Osteoblast (primary cell): ENCODE results near the gene CHI3L2. TPM values are rescaled to one million over a fixed set of nuclear protein-coding genes. Genes with fewer than 3 reads are reported as not detected.

Experiments used
- DNase-seq: peaks from one replicate; pipeline ENCODE4 v3.0.0; 2011; ENCODE audit warnings: low spot score, mixed read lengths; ENCODE audit not compliant: insufficient read length; ENCODE audit errors: missing footprints
- H2AFZ ChIP-seq: 2 replicates; pipeline ENCODE4 v1.6.0; 2011; ENCODE audit warnings: mild to moderate bottlenecking, low read length
- H3K27ac ChIP-seq: 2 replicates; pipeline ENCODE4 v1.5.1; 2011; ENCODE audit warnings: mild to moderate bottlenecking, low read depth, low read length, moderate library complexity
- H3K27me3 ChIP-seq: 2 replicates; pipeline ENCODE4 v1.6.0; 2012; ENCODE audit warnings: mild to moderate bottlenecking, control low read depth, inconsistent platforms, low read length, moderate library complexity; ENCODE audit not compliant: insufficient read depth
- H3K36me3 ChIP-seq: 2 replicates; pipeline ENCODE4 v1.5.1; 2011; ENCODE audit warnings: mild to moderate bottlenecking, low read length, control low read depth, moderate library complexity; ENCODE audit not compliant: insufficient read depth
- H3K4me1 ChIP-seq: 2 replicates; pipeline ENCODE4 v1.5.1; 2011; ENCODE audit warnings: mild to moderate bottlenecking, low read length, control low read depth, moderate library complexity; ENCODE audit not compliant: insufficient read depth
- H3K4me2 ChIP-seq: 2 replicates; pipeline ENCODE4 v1.6.0; 2011; ENCODE audit warnings: mild to moderate bottlenecking, low read length; ENCODE audit not compliant: insufficient read depth
- H3K4me3 ChIP-seq: fragments of 200-600 bp; sonication (generic); 3 replicates; pipeline ENCODE4 v1.5.1; 2012; ENCODE audit warnings: mild to moderate bottlenecking, low read length, inconsistent platforms; ENCODE audit not compliant: insufficient read depth
- H3K79me2 ChIP-seq: 2 replicates; pipeline ENCODE4 v1.6.0; 2012; ENCODE audit warnings: mild to moderate bottlenecking, low read length, control low read depth, inconsistent platforms; ENCODE audit not compliant: insufficient read depth
- H3K9me3 ChIP-seq: 2 replicates; pipeline ENCODE4 v1.5.1; 2011; ENCODE audit warnings: low read depth, low read length, control low read depth
- H4K20me1 ChIP-seq: 2 replicates; pipeline ENCODE4 v1.6.0; 2012; ENCODE audit warnings: mild to moderate bottlenecking, low read length, control low read depth; ENCODE audit not compliant: insufficient read depth
- total RNA-seq: library from RNA; depleted of rRNA; stranded (reverse); fragments of >200 nt; gene quantifications from 2 replicates; pipeline ENCODE4 v1.2.3, GENCODE V29; 2012
- TF ChIP-seq, protein P1 (sequence below): IDR thresholded peaks from 2 replicates; pipeline ENCODE4 v1.5.1; 2011; ENCODE audit warnings: mild to moderate bottlenecking, low read depth, low read length, moderate library complexity; ENCODE audit errors: extremely low read depth

The CHI3L2 gene
- total RNA-seq, 1 donor = 2.9 TPM

DNA sequence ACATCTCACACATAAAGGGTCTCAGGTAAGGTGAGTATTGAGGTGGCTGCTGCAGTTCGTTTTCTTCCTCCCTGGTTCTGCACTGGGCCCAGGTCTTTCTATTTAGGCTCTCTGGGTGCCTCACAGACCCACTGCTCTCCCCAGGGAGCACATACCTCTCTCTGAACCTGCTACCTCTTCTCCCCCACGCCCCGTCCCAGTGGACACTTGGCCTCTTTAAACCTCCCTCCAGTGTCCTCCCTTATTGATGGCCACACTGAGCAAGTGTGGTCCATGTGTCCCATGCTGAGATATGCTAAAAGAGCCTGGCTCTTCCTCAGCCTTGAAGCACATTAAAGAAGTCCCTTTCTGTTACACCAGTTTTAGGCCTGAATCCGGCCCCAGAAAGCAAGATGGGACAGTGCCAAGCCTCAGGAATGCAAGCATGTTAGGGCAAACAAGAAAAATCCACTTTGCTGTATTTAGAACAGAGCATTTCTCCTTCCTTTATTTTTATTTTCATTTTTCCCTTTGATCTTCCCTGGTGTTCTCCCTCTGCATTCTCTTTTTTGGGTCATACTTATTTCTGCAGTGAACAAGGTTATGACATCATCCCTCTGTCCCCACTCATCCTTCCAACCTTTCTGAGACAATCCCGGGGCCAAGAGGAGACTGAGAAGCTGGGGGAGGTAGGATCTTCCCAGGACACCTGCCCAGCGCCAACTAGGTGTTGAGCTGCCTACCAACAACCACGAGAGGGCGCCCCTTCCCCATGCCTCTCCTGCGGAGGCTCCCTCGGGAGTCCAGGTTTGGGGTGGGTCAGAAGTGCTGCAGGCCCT lies 5.0 kb upstream of the CHI3L2 start:
- TF ChIP-seq, protein P1, sequence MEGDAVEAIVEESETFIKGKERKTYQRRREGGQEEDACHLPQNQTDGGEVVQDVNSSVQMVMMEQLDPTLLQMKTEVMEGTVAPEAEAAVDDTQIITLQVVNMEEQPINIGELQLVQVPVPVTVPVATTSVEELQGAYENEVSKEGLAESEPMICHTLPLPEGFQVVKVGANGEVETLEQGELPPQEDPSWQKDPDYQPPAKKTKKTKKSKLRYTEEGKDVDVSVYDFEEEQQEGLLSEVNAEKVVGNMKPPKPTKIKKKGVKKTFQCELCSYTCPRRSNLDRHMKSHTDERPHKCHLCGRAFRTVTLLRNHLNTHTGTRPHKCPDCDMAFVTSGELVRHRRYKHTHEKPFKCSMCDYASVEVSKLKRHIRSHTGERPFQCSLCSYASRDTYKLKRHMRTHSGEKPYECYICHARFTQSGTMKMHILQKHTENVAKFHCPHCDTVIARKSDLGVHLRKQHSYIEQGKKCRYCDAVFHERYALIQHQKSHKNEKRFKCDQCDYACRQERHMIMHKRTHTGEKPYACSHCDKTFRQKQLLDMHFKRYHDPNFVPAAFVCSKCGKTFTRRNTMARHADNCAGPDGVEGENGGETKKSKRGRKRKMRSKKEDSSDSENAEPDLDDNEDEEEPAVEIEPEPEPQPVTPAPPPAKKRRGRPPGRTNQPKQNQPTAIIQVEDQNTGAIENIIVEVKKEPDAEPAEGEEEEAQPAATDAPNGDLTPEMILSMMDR = peak; percentile 93
- H3K9me3 ChIP-seq = no peaks in the 10 kb centered on the region
- no peak overlapping the region for H3K4me2 ChIP-seq
- H3K27me3 ChIP-seq = no peaks in the 10 kb centered on the region
- no peak overlapping the region for H3K27ac ChIP-seq
- no peak overlapping the region for H3K4me3 ChIP-seq
- no peaks in the 10 kb centered on the region for H3K36me3 ChIP-seq
- peak; percentile 70 for DNase-seq
- H3K4me1 ChIP-seq = peaks cover 13% of the 10 kb centered on the region
- no peaks in the 10 kb centered on the region for H4K20me1 ChIP-seq
- no peak overlapping the region for H2AFZ ChIP-seq
- H3K79me2 ChIP-seq = no peaks in the 10 kb centered on the region

DNA sequence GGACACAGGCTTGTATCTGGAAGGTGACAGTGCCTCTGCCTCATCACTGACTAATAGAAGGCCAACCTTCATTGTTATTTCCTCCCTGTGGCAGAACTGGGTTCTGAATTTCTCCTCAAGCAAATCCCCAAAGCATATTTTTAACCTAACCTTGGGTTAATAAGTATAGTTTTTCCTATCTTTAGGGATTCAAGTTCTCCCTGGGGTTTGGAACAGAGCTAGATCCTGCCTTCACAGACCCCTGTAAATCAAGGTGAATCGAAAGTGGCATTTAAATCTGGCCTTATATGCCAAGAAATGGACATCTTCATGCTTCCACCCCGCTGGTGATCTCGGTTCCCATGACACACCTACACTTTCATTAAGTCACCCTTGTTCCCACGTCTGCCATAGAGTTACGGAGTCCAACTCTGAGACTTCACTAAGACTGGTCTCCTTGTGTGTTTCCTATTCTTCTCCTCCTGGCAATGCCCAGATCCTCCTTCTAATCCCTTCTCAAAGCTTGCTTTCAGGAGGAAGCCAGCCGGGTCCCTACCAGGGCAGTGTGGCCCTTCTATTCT lies 4.3 kb upstream of the CHI3L2 start:
- no peak overlapping the region for H3K4me3 ChIP-seq
- no peaks in the 10 kb centered on the region for H3K27me3 ChIP-seq
- H2AFZ ChIP-seq = no peak overlapping the region
- H3K4me2 ChIP-seq = no peak overlapping the region
- no peaks in the 10 kb centered on the region for H4K20me1 ChIP-seq
- H3K9me3 ChIP-seq = no peaks in the 10 kb centered on the region
- H3K27ac ChIP-seq = no peak overlapping the region
- H3K4me1 ChIP-seq = peaks cover 20% of the 10 kb centered on the region
- TF ChIP-seq, protein P1 = no peak
- DNase-seq = peak; percentile 81
- H3K79me2 ChIP-seq = no peaks in the 10 kb centered on the region
- no peaks in the 10 kb centered on the region for H3K36me3 ChIP-seq

DNA sequence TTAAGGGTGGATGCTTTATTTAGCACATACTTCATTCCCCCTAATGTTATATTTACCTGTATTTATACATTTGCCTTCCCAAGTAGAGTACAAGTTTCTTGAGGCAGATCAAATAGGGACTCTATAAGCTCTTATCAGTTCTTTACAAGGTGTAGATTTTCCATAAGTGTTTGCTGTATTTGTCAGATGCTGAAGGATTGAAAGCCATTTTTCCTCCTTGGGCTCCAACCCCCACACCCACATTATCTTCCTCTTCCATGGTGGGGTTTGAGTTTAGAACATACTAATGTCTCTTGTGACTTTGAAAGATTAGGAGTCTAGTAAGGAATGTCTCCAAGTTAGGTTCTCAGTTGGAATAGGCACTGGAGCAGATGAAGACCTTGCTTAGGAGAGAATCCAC lies 2.4 kb upstream of the CHI3L2 start:
- H3K9me3 ChIP-seq = no peaks in the 10 kb centered on the region
- H3K4me3 ChIP-seq = no peak overlapping the region
- no peak overlapping the region for H3K4me2 ChIP-seq
- DNase-seq = no peak
- H4K20me1 ChIP-seq = no peaks in the 10 kb centered on the region
- H3K27ac ChIP-seq = no peak overlapping the region
- no peak overlapping the region for H2AFZ ChIP-seq
- no peaks in the 10 kb centered on the region for H3K79me2 ChIP-seq
- TF ChIP-seq, protein P1 = no peak
- no peaks in the 10 kb centered on the region for H3K27me3 ChIP-seq
- peaks cover 29% of the 10 kb centered on the region for H3K4me1 ChIP-seq
- no peaks in the 10 kb centered on the region for H3K36me3 ChIP-seq

DNA sequence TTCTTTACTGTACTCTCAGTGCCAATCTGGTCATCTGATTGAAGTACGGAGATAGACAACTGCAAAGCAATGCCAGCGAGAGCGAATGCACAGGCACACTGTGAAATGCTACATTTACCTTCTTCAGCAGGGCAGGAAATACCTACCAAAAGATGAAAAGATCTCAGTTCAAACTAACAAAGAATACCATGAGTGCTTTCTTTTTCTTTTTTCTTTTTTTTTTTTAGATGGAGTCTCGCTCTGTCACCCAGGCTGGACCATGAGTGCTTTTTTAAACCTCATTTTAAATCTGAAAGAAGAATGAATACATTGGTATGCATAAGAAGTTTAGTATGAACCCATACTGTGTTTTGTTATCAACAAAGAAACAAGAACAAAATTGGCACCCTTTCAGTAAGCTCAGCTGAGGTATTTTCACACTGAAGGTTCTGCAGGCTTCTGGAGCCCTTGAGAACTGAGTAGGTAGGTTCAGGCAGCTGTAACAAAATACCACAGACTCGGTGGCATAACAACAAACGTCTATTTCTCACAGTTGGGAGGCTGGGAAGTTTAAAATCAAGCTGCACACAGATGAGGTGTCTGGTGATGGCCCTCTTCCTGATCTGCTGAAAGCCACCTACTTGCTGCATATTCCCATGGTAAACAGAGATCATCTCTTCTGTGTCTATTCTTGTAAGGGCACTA lies 1.7 kb upstream of the CHI3L2 start:
- no peak overlapping the region for H2AFZ ChIP-seq
- DNase-seq = no peak

More for the DNA sequence above, 1.7 kb upstream of the CHI3L2 start:
- TF ChIP-seq, protein P1 = no peak
- no peak overlapping the region for H3K4me2 ChIP-seq
- H3K27me3 ChIP-seq = no peaks in the 10 kb centered on the region
- no peaks in the 10 kb centered on the region for H4K20me1 ChIP-seq
- no peaks in the 10 kb centered on the region for H3K9me3 ChIP-seq
- no peak overlapping the region for H3K27ac ChIP-seq
- no peaks in the 10 kb centered on the region for H3K36me3 ChIP-seq
- H3K4me3 ChIP-seq = no peak overlapping the region
- no peaks in the 10 kb centered on the region for H3K79me2 ChIP-seq
- peaks cover 29% of the 10 kb centered on the region for H3K4me1 ChIP-seq
